SU-DHL-6 (cell line): ENCODE measurements around the gene DUSP22.
A peak's percentile ranks its signal among the peaks of the same experiment; 100 is the strongest.

Experiments
- H2AFZ ChIP-seq: fragments of 200-600 bp; sonication (generic); 2 replicates; pipeline ENCODE4 v1.6.1; 2014; ENCODE audit warnings: low read depth, mild to moderate bottlenecking, moderate library complexity, mixed read lengths, antibody characterized with exemption, low read length; ENCODE audit not compliant: severe bottlenecking
- H3F3A ChIP-seq: fragments of 200-600 bp; shearing (Covaris generic); 2 replicates; pipeline ENCODE4 v1.6.0; 2016; ENCODE audit warnings: antibody characterized with exemption, mild to moderate bottlenecking; ENCODE audit not compliant: insufficient read depth
- H3K27ac ChIP-seq: fragments of 200-600 bp; sonication (generic); 2 replicates; pipeline ENCODE4 v1.5.1; 2016; ENCODE audit warnings: low read depth, mild to moderate bottlenecking, low read length, moderate library complexity, mixed read lengths
- H3K27me3 ChIP-seq: fragments of 200-600 bp; sonication (generic), shearing (Covaris generic); 2 replicates; pipeline ENCODE4 v1.6.0; 2014; ENCODE audit warnings: mild to moderate bottlenecking, low read length
- H3K36me3 ChIP-seq: fragments of 200-600 bp; sonication (generic); 2 replicates; pipeline ENCODE4 v1.6.1; 2014; ENCODE audit warnings: mild to moderate bottlenecking, low read length, mixed read lengths
- H3K4me2 ChIP-seq: fragments of 300-600, 200-600 bp; shearing (Covaris generic), sonication (generic); 2 replicates; pipeline ENCODE4 v1.6.0; 2014; ENCODE audit warnings: low read length, low read depth, mild to moderate bottlenecking; ENCODE audit not compliant: poor library complexity, severe bottlenecking
- H3K4me3 ChIP-seq: fragments of 200-600 bp; sonication (generic); 2 replicates; pipeline ENCODE4 v1.5.1; 2014; ENCODE audit warnings: antibody characterized with exemption, low read length, mild to moderate bottlenecking, mixed read lengths; ENCODE audit not compliant: insufficient read depth, poor library complexity, severe bottlenecking
- H3K79me2 ChIP-seq: fragments of 200-600 bp; sonication (generic); 2 replicates; pipeline ENCODE4 v1.6.1; 2014; ENCODE audit warnings: mild to moderate bottlenecking, low read length, moderate library complexity; ENCODE audit not compliant: insufficient read depth
- H3K9ac ChIP-seq: fragments of 200-600 bp; sonication (generic); 2 replicates; pipeline ENCODE4 v1.7.0; 2014; ENCODE audit warnings: mild to moderate bottlenecking, low read length
- H3K9me2 ChIP-seq: fragments of 200-600 bp; sonication (generic); replicated peaks from 2 replicates; pipeline ENCODE4 v1.6.1; 2014; ENCODE audit warnings: low read length; ENCODE audit not compliant: insufficient read depth
- H3K9me3 ChIP-seq: fragments of 200-600 bp; sonication (generic); 2 replicates; pipeline ENCODE4 v1.6.1; 2014; ENCODE audit warnings: low read length, mixed read lengths; ENCODE audit not compliant: insufficient read depth
- H4K20me1 ChIP-seq: fragments of 200-600 bp; sonication (generic); 2 replicates; pipeline ENCODE4 v1.6.1; 2014; ENCODE audit warnings: low read depth, mild to moderate bottlenecking, antibody characterized with exemption, low read length, moderate library complexity, mixed read lengths
- CTCF ChIP-seq: fragments of 200-600 bp; sonication (generic); IDR thresholded peaks from one replicate; pipeline ENCODE4 v1.5.1; 2017; ENCODE audit warnings: antibody characterized with exemption, mild to moderate bottlenecking, low read length, moderate library complexity; ENCODE audit not compliant: insufficient read depth, poor library complexity, severe bottlenecking
- EZH2phosphoT487 ChIP-seq: fragments of 200-600 bp; sonication (generic), shearing (Covaris generic); conservative IDR thresholded peaks from 2 replicates; pipeline ENCODE4 v1.6.1; 2018; ENCODE audit warnings: mild to moderate bottlenecking, antibody characterized with exemption, low read length, moderate library complexity, mixed read lengths

DUSP22 gene

DNA sequence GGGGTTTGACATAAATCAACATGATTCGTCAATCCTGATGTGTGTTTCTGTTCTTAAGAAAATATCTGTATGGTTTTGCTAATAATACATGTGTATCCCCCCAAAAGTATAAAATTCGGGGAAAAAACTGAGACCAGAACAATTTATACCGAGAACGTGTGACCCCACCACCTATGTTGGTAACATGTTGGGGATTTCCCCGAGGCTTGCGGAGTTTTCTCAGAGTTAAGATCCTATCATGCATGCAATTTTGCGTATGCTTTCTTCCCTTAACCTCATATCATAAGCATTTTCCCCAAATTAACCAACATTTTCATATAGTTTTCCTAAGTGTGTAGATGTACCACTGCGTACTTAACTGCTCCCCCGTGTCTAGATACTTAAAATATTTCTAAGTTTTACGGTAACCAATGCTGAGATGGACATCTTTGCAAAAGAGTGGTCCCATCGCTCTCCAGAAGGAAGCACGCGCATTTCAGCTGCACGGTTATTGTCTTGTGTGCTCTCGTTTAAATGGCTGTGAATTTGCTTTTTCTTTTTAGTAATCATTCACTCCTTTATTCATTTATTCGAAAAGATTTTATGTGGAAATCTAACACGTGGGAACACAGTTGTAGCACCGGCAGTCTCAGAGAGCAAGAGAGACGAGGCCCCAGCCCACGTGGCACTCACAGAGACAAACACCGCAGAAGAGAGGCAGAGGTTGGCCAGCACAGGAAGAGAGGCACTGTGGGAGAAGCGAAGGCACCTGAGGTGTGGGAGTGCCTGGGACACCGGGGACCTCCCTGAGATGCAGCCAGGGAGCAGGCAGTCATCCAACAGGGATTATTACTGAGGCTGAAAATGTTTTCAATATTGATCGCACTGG is 86.0 kb downstream of the DUSP22 start:
- no peaks in the 10 kb centered on the region for H3K9me3 ChIP-seq
- peak overlapping the region; percentile 8 for H3K9ac ChIP-seq
- no peaks in the 10 kb centered on the region for H3K27me3 ChIP-seq
- peak overlapping the region; percentile 49 for H3K4me2 ChIP-seq
- peaks cover 30% of the 10 kb centered on the region for H3F3A ChIP-seq
- H3K27ac ChIP-seq = peak overlapping the region; percentile 78
- no peaks in the 10 kb centered on the region for H3K36me3 ChIP-seq
- peak overlapping the region; percentile 20 for H2AFZ ChIP-seq
- H3K79me2 ChIP-seq = no peaks in the 10 kb centered on the region
- H3K4me3 ChIP-seq = peak overlapping the region; percentile 1
- TF ChIP-seq EZH2phosphoT487 (no peak), CTCF (no peak)
- H4K20me1 ChIP-seq = no peaks in the 10 kb centered on the region
- no peaks in the 10 kb centered on the region for H3K9me2 ChIP-seq

- H3K4me2 ChIP-seq = peak overlapping the region; percentile 49
- no peak overlapping the region for H2AFZ ChIP-seq
- H3K27me3 ChIP-seq = no peaks in the 10 kb centered on the region
- H3K4me3 ChIP-seq = no peak overlapping the region
- no peaks in the 10 kb centered on the region for H4K20me1 ChIP-seq
- H3K27ac ChIP-seq = peak overlapping the region; percentile 78
- TF ChIP-seq EZH2phosphoT487 (no peak), CTCF (no peak)
- no peaks in the 10 kb centered on the region for H3K36me3 ChIP-seq
- H3K79me2 ChIP-seq = no peaks in the 10 kb centered on the region
- H3K9me2 ChIP-seq = no peaks in the 10 kb centered on the region
- H3F3A ChIP-seq = peaks cover 29% of the 10 kb centered on the region
- H3K9ac ChIP-seq = peak overlapping the region; percentile 8
- H3K9me3 ChIP-seq = no peaks in the 10 kb centered on the region
These were observed 86.7 kb downstream of the DUSP22 start for GRCh38 chr6:378958-379409.

DNA sequence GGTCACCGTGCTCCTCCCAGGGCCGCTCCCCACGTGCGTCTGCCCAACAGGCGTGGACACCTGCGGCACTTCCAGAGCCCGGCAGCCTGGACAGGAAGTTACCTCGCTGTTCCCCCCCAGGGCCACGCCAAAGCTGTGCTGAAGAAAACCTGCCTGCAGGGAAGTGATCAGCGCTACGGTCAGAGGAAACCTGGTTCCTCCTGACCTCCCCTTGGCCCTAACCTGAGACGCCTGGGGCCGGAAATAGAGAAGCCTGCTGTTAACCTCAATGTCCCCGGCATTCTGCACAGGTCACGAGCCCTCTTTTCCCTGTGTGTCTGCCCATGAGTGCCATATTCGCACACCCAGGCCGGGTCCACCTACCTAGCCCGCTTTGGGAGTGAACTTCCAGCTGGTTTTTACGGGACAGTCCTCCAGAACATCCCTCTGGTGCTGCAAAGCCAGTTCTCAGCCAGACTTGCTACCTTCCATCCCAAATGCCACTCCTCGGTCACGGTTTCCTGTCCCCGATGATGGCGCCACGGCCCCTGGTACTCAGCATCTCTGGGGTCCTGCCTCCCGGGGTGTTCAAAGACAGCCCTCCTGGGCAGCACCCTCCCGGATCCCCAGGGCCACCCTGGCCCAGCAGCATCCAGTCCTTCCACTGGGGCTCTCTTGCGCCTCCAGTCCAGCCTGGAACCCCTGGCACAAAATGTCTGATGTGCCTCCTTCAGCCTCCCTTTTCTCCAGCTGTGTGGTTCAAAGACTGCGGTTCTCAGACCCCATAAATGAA is 87.3 kb downstream of the DUSP22 start:
- no peaks in the 10 kb centered on the region for H3K27me3 ChIP-seq
- no peaks in the 10 kb centered on the region for H3K36me3 ChIP-seq
- peaks cover 29% of the 10 kb centered on the region for H3F3A ChIP-seq
- no peaks in the 10 kb centered on the region for H3K9me2 ChIP-seq
- no peak overlapping the region for H2AFZ ChIP-seq
- H3K27ac ChIP-seq = no peak overlapping the region
- H4K20me1 ChIP-seq = no peaks in the 10 kb centered on the region
- H3K4me2 ChIP-seq = peak overlapping the region; percentile 49
- TF ChIP-seq CTCF (no peak), EZH2phosphoT487 (no peak)
- no peaks in the 10 kb centered on the region for H3K9me3 ChIP-seq
- peak overlapping the region; percentile 8; the same call in 1 of the 2 replicates for H3K9ac ChIP-seq
- no peak overlapping the region for H3K4me3 ChIP-seq
- H3K79me2 ChIP-seq = no peaks in the 10 kb centered on the region
